ENCODE measurements around the gene MRPS23.

DNA sequence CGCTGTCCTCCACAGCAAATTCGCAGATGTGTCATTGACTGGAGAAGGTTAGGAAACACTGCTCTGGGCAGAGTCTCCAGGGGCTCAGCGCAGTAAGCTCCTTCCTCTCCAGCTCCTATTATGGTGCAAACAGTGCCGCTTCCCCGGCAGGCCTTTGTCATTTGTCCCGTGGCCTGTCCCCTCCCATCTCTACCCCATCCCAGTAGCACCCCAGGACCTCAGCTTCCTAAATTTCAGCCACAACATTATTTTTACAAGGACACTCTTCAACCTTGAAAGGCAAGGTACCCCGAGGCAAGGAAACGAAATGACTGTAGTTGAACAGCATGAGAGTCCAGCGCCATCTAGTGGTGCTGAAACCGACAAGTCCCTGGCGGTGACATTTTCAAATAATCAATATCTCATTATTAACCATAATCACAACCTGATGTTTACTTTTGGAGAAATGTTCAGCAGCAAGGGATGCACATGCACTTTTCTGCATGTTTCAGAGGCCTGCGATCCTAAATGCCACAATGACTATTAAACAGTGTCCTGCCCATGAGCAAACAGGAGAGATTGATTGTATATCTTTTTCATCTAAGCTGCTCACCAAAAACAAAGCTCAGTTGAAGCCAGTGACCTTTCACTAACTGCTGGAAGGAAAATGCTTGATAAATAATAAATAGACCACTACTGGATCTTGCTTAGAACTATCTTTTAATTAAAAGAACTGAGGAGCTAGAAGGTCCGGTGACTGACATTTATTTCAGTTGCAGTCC lies 16.5 kb downstream of the MRPS23 start:
- TF ChIP-seq, protein P1, sequence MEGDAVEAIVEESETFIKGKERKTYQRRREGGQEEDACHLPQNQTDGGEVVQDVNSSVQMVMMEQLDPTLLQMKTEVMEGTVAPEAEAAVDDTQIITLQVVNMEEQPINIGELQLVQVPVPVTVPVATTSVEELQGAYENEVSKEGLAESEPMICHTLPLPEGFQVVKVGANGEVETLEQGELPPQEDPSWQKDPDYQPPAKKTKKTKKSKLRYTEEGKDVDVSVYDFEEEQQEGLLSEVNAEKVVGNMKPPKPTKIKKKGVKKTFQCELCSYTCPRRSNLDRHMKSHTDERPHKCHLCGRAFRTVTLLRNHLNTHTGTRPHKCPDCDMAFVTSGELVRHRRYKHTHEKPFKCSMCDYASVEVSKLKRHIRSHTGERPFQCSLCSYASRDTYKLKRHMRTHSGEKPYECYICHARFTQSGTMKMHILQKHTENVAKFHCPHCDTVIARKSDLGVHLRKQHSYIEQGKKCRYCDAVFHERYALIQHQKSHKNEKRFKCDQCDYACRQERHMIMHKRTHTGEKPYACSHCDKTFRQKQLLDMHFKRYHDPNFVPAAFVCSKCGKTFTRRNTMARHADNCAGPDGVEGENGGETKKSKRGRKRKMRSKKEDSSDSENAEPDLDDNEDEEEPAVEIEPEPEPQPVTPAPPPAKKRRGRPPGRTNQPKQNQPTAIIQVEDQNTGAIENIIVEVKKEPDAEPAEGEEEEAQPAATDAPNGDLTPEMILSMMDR (IDR thresholded peaks at IDR 0.05), result peak; percentile 76 to 89 (median 83)
- TF ChIP-seq POLR2A (IDR thresholded peaks at IDR 0.05), result no peak
